NCI-H1417 (cell line): ENCODE measurements around the gene MYCBP2.
"Not testable (repeated sequence)": the region's sequence is repeated elsewhere in the genome, so short reads cannot be mapped to it uniquely, and the experiment has no call there.

ENCODE experiments used
- DNase-seq, 3 experiments: peaks; one replicate each; lab custom pipeline; 2025; lab: John Stamatoyannopoulos, UW

The MYCBP2 gene

GRCh38 chr13:77218274-77218673 lies 108.6 kb downstream of the MYCBP2 start:
- DNase-seq = peak in 1 of 3 experiments; percentile 67

DNA sequence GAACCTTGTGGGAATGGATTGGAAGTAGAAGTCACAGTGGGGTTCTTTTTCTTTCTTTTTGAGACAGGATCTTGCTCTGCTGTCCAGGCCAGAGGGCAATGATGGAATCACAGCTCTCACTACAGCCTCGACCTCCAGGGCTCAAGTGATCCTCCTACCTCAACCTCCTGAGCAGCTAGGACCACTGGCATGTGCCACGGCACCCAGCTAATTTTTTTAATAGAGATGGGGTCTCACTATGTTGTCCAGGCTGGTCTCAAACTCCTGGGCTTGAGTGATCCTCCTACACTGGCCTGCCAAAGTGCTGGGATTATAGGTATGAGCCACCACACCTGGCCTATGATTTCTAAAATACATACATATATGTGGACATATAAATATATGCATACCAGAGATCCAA lies 111.4 kb downstream of the MYCBP2 start:
- DNase-seq = no peak

DNA sequence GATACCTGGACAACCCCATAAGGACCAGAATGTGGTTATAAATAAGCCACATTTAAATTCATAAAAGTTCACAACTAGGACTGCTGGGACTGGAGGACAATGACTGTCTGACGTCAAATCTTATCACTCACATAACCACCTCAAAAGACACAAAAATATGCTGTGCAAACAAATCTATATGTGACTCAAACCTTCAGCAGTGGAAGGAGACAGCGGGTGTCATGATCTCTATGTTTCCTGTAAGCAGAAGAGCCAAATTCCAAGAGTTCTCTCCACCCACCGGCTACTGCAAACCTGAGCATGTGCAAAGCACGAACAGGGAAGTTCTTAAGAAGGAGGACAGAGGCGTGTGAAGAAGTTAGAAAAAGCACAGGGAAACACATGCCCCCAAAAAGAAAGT lies 113.2 kb downstream of the MYCBP2 start:
- no peak for DNase-seq

DNA sequence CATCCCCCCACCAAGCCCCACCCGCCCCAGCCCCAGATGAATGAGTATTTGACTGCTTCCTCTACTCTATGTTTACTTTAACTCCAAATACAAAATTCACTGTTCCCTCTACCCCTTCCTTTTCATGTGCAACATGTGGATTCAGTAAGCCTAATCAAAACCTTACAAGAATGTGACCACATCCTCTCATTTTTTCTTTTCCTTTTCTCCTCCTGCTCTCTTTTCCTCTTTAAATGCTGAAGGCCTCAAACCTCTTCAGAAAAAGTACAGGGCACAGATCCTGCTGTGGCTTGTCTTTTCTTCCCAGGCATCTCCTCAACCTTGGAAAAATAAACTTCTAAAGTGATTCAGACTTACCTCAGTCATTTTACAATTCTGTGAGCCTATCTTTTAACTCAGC lies 119.0 kb downstream of the MYCBP2 start:
- no peak for DNase-seq

GRCh38 chr13:77198995-77199394 lies 127.9 kb downstream of the MYCBP2 start:
- not testable (repeated sequence) for DNase-seq

GRCh38 chr13:77196052-77196618 lies 130.8 kb downstream of the MYCBP2 start:
- DNase-seq = no peak

- no peak for DNase-seq
These were observed 136.4 kb downstream of the MYCBP2 start for GRCh38 chr13:77190349-77190958.

DNA sequence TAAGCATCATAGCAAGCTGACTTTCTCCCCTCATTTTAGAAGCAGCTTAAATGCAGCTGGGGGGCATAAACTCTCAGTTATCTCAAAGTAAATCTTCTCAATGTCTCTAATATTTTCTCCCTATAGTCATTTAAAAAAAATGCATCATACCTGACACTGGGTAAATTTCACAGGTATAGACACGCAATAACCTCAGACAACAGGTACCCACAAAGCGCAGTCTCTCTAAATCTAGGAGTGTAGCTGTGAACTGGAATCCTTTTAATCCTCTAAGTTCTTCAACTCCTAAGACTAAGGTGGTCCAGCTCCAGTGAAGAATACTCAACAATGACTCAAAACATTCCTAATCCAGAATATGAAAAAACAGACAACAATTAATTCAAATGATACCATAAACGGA lies 141.2 kb downstream of the MYCBP2 start:
- no peak for DNase-seq

GRCh38 chr13:77184455-77184854 lies 142.4 kb downstream of the MYCBP2 start:
- no peak for DNase-seq

GRCh38 chr13:77180011-77180410 lies 146.9 kb downstream of the MYCBP2 start:
- no peak for DNase-seq

DNA sequence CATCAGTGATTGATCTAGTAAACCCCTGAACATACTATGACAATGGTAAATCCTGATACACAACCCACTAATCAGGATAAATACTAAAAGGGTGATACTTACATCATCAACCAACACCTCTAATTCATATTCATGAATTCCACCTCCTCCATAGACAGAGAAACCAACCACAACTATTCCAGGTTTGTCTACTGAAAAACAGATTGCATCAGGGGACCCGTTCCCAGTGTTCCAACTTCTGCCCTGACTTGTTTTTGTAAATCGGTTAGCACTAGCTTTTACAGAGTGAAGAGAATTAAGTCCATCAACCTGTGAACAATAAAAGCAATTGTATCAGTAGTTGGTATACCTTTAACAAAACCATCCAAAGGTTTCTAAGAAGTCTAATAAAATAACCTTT lies 149.2 kb downstream of the MYCBP2 start:
- DNase-seq = no peak

DNA sequence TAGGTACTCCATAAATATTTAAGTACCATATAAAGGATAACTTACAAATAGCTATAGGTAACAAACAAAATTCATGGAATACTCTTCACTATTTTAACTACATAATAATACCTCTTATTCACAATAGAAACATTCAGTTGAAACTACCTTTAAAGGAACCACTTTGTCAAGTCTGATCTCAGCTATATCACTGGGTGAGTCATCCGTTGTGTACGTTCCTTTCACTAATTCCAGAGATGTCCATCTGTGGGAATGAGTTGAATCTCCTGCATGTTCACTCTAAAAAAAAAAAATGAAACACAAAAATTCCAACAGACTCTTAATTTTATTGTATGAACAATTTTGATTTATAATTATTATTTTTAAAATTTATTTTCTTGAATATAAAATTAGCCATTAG lies 150.5 kb downstream of the MYCBP2 start:
- DNase-seq = no peak

DNA sequence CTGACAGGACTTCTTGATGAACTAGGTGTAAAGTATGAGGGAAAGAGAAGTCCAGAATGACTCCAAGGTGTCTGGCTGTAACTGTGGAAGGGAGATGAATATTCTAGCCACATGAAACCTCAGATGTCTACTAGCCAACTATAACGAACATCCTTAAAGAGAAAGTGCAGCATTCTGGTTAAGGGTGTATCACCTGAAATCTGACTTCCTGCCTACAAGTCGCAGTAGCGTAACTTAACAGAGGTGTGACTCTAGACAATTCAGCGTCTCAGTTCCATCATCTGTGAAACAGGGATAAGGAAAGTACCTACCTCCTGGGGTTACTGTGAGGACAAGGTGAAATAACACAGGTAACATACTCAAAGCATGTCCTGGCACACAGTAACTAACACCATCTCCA lies 154.2 kb downstream of the MYCBP2 start:
- DNase-seq = no peak

DNA sequence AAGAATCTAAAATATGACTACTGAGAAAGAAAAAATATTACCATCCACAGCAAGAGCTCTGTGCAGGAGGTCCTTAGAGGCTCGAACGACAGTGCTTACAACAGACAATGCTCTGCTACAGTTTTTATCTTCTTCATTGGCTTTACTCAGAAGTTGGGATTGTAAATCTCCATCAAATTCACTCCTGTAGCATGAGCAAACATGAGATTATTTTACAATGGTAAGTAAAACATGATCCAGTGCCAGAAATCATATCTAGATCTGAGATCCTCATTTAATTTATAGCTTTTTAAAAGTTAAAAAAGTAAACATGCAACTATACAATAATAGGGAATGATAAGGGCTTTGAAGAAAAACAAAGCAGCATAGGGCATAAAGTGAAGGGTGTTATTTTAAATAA lies 155.4 kb downstream of the MYCBP2 start:
- no peak for DNase-seq

- DNase-seq = no peak
These were observed 158.7 kb downstream of the MYCBP2 start for GRCh38 chr13:77168237-77168636.

- no peak for DNase-seq
These were observed 176.2 kb downstream of the MYCBP2 start for GRCh38 chr13:77150651-77151050.

GRCh38 chr13:77143431-77143830 lies 183.5 kb downstream of the MYCBP2 start:
- no peak for DNase-seq

DNA sequence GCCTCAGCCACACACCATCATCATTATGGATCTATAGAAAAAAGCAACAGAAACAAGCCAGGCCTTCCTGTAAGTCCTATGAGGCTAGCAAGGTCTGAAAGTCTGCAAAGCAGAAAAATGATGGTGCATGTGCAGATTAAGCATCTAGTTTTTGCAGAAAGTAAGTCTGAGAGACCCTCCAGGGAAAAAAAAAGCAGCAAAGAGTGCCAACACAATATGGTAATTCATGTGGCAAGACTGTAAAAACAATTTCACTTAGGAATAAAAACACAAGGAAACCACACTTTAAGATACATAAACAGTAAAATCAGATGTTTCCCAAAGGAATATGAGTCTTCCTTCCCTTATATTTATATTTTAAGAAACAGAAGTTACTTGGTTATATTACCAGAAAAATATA lies 187.6 kb downstream of the MYCBP2 start:
- DNase-seq = no peak

- no peak for DNase-seq
These were observed 188.1 kb downstream of the MYCBP2 start for GRCh38 chr13:77138813-77139212.

DNA sequence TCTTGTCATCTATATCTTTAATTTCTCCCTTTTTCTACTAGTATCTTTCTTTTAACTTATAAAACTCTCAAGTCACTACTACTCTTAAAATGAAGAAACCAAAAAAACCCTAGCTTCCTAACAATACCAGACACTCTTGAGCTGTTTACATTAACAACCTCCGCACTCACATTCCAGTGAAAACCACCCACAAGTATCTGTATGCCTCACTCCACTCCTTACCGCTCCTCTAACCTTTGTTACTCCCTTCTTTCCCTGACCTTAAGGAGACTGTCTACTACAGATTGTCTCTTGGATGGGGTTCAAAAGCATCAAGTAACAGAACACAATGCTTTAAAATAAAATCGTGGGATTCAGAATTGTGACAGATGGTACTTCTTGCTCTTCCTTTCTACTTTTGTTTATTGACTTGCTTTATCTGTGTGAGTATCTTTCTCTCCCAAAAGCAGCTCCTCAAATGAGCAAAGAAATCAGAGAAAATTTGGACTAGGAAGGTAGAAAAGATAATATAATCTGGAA lies 189.9 kb downstream of the MYCBP2 start:
- no peak for DNase-seq

GRCh38 chr13:77124423-77124822 lies 202.5 kb downstream of the MYCBP2 start:
- no peak for DNase-seq

- DNase-seq = no peak
These were observed 208.8 kb downstream of the MYCBP2 start for GRCh38 chr13:77118134-77118533.

DNA sequence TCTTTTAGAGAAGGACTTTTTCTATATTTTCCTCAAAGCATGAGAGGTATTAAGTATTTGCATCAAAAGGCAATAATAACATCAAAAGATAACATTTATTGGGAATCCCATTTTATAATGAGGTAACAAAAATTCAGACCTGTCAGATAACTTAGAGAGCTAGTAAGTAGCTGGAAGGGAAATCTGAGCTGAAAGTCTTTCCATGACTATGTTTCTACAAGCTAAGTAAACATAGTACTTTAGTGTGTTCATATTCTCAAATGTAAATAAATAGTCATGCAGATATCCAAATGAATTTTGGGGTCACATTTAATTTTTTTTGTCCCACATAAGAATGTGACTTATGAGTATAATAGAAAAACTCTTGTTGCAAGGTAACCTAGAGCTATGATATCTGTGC lies 212.6 kb downstream of the MYCBP2 start:
- no peak for DNase-seq

DNA sequence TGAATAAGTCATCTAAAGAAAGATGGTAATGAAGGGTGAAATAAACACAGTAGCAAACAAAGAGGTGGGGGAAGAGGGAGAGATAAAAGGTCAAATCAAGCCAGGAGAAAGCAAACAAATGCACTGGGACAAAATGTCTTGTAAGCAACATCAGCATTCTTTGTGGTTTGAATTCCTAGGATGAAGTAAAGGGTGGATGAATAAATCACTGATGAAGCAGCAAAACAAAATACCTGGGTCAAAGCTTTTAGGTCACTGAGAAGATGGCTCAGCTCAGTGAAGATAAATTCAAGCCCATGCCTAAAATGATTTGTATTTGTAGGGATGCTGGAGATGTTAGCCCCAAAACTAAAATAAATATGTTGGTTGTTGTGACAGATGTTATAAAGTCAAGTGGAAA lies 213.4 kb downstream of the MYCBP2 start:
- no peak for DNase-seq
